GM12878 (cell line): ENCODE results near the gene C5. TPM values are rescaled to one million over a fixed set of nuclear protein-coding genes. Genes with fewer than 3 reads are reported as not detected.

Source experiments
- ATAC-seq: fragments of 200-7000 bp; cut with Tn5 transposase; 3 replicates; pipeline ENCODE4 v1.9.1; 2020; ENCODE audit warnings: mild to moderate bottlenecking, moderate library complexity
- BruUV-seq: library from RNA; stranded (reverse); fragments of 400-500 nt; replicated peaks from 2 replicates; lab custom pipeline; 2021; lab: Mats Ljungman, UMichigan
- CTCF ChIA-PET: fragments of 300-600 bp; sonication (Branson Sonifier 250); formaldehyde crosslinking; extraction: SDS; loops from one replicate; lab custom pipeline; 2021; ENCODE audit warnings: inconsistent platforms; lab: Yijun Ruan, JAX
- POLR2A ChIA-PET: fragments of 350-600 bp; formaldehyde crosslinking; extraction: SDS; loops from one replicate; lab custom pipeline; 2021; ENCODE audit warnings: inconsistent platforms; lab: Charles Lee
- RAD21 ChIA-PET: fragments of 300-600 bp; sonication (Branson Sonifier 250); formaldehyde crosslinking; loops from one replicate; lab custom pipeline; 2023; ENCODE audit warnings: antibody characterized with exemption; ENCODE audit not compliant: unreplicated experiment; lab: Charles Lee
- SMC1A ChIA-PET: fragments of 300-600 bp; sonication (Branson Sonifier 250); formaldehyde crosslinking; loops from one replicate; lab custom pipeline; 2023; ENCODE audit not compliant: unreplicated experiment, uncharacterized antibody; lab: Charles Lee
- DNase-seq: peaks from one replicate; pipeline ENCODE4 v3.0.0-alpha.2; 2011; ENCODE audit warnings: low read depth, low spot score
- FAIRE-seq: peaks from 3 replicates; lab custom pipeline; 2011; peaks lifted over from hg19 to GRCh38; lab: Jason Lieb, UNC
- H2AFZ ChIP-seq: 2 replicates; pipeline ENCODE4 v1.6.0; 2011; ENCODE audit warnings: low read depth, low read length, control low read depth; ENCODE audit not compliant: control insufficient read depth
- H3K27ac ChIP-seq: 2 replicates; pipeline ENCODE4 v1.5.1; 2011; ENCODE audit warnings: control low read depth; ENCODE audit not compliant: control insufficient read depth, insufficient read depth
- H3K27me3 ChIP-seq, 2 experiments: replicated peaks in 1 of 2; 2 replicates each; pipeline versions ENCODE4 v1.6.0 to v1.6.1; 2011; ENCODE audit warnings: low read length in 1 of 2; ENCODE audit not compliant: control insufficient read depth in 2 of 2, insufficient read depth in 2 of 2
- H3K36me3 ChIP-seq, 2 experiments: 2 replicates each; pipeline ENCODE4 v1.5.1; 2011; ENCODE audit warnings: low read length in 1 of 2; ENCODE audit not compliant: control insufficient read depth in 2 of 2, insufficient read depth in 2 of 2
- H3K4me1 ChIP-seq: 2 replicates; pipeline ENCODE4 v1.6.1; 2011; ENCODE audit warnings: mild to moderate bottlenecking, low read length, moderate library complexity, mixed read lengths; ENCODE audit not compliant: control insufficient read depth, insufficient read depth
- H3K4me2 ChIP-seq: 2 replicates; pipeline ENCODE4 v1.6.0; 2011; ENCODE audit warnings: control low read depth; ENCODE audit not compliant: control insufficient read depth, insufficient read depth
- H3K4me3 ChIP-seq: fragments of 200-600 bp; sonication (generic); 2 replicates; pipeline ENCODE4 v1.5.1; 2016
- H3K79me2 ChIP-seq: 2 replicates; pipeline ENCODE4 v1.6.0; 2011; ENCODE audit warnings: low read length; ENCODE audit not compliant: control insufficient read depth, insufficient read depth
- H3K9ac ChIP-seq: 2 replicates; pipeline ENCODE4 v1.8.0; 2011; ENCODE audit warnings: low read length, control low read depth, mixed read lengths; ENCODE audit not compliant: control insufficient read depth, insufficient read depth
- H3K9me3 ChIP-seq: replicated peaks from 3 replicates; pipeline ENCODE4 v1.5.1; 2011; ENCODE audit warnings: mild to moderate bottlenecking, low read length; ENCODE audit not compliant: control insufficient read depth, insufficient read depth
- H4K20me1 ChIP-seq: 2 replicates; pipeline ENCODE4 v1.6.0; 2011; ENCODE audit not compliant: control insufficient read depth, insufficient read depth
- IRF3 ChIP-seq: fragments of 450-650 bp; IDR thresholded peaks from 2 replicates; pipeline ENCODE4 v1.6.1; 2014; ENCODE audit warnings: mild to moderate bottlenecking
- NRF1 ChIP-seq: conservative IDR thresholded peaks from 2 replicates; pipeline ENCODE4 v1.6.1; 2011; ENCODE audit warnings: mild to moderate bottlenecking, low read depth, low read length, improper control_type of control experiment
- PML ChIP-seq: IDR thresholded peaks from 2 replicates; pipeline ENCODE4 v1.6.1; 2012; ENCODE audit warnings: low read length, inconsistent platforms
- POLR2A ChIP-seq: IDR thresholded peaks from 2 replicates; pipeline ENCODE4 v1.6.1; 2011; ENCODE audit warnings: low read depth, mild to moderate bottlenecking, low read length
- RELA ChIP-seq: fragments of 450-650 bp; IDR thresholded peaks from 2 replicates; pipeline ENCODE4 v1.8.0; 2014; ENCODE audit warnings: borderline replicate concordance; ENCODE audit not compliant: partially characterized antibody
- REST ChIP-seq: IDR thresholded peaks from 2 replicates; pipeline ENCODE4 v1.6.1; 2012; ENCODE audit warnings: mild to moderate bottlenecking, low read depth, low read length
- SMAD5 ChIP-seq: IDR thresholded peaks from 2 replicates; pipeline ENCODE4 v1.6.1; 2016; ENCODE audit warnings: antibody characterized with exemption, low read depth
- WGBS: methylation state at CpG from one replicate; pipeline ENCODE4 v1.1.6; 2016; ENCODE audit warnings: low lambda C conversion rate; ENCODE audit not compliant: insufficient replicate concordance, insufficient coverage; ENCODE audit errors: missing lambda C conversion rate; 5-methylcytosine and 5-hydroxymethylcytosine counted together
- in situ Hi-C: fragments of 300-500 bp; cut with MboI; formaldehyde crosslinking; loops from 9 replicates; pipeline ENCODE4 v1.14.3; 2018; ENCODE audit warnings: mixed read lengths
- intact Hi-C: fragments of 100-400 bp; cut with micrococcal nuclease; formaldehyde crosslinking; loops from one replicate; pipeline ENCODE4 v1.14.2; 2022; ENCODE audit not compliant: unreplicated experiment
- polyA plus RNA-seq, 11 experiments: library from polyadenylated mRNA; depleted of rRNA in 4 of 11; unstranded in 6 of 11; stranded (reverse) in 5 of 11; fragments of >200 nt; fragmentation: Nextera tagmentation in 4 of 11; fragmentation: Illumina TruSeq in 1 of 11; extraction: Ambion mirVana in 4 of 11; extraction: Trizol in 1 of 11; gene quantifications; 1 replicate in 1 of 11; 2 replicates in 10 of 11; pipeline versions ENCODE4 v1.2.1 to v1.2.3, GENCODE V29; 2011 to 2016; ENCODE audit warnings: inconsistent platforms in 2 of 11, missing spikeins in 2 of 11, low read depth in 1 of 11
- total RNA-seq, 4 experiments: library from RNA; depleted of rRNA in 3 of 4; stranded (reverse); fragments of >200 nt in 3 of 4; fragmentation: Illumina TruSeq in 1 of 4; extraction: Trizol in 1 of 4; gene quantifications; 2 replicates each; pipeline versions ENCODE4 v1.2.1 to v1.2.3, GENCODE V29; 2013 to 2021

Gene C5
- total and polyA plus RNA-seq, 10 of the 15 experiments (the other 5 are each of a cell fraction or from before 2014, with no cell fraction given): 0.39 to 2.2 (median 1.2) TPM

GRCh38 chr9:120914396-120914795, 135.7 kb downstream of the C5 start:
- Histone ChIP-seq H3K79me2 (peaks cover 45% of the 10 kb centered on the region), H3K4me3 (no peak overlapping the region), H3K36me3 (peaks cover 52 to 62% of the 10 kb centered on the region in 2 experiments), H3K9ac (no peak overlapping the region), H3K27ac (no peak overlapping the region), H3K4me2 (no peak overlapping the region), H3K27me3 (no peaks in the 10 kb centered on the region), H3K4me1 (peaks cover 7% of the 10 kb centered on the region), H4K20me1 (no peaks in the 10 kb centered on the region), H3K9me3 (peaks cover 2% of the 10 kb centered on the region; the same call in 1 of the 3 replicates), H2AFZ (no peak overlapping the region)
- no peak for DNase-seq
- no peak for ATAC-seq
- ChIA-PET SMC1A (interaction anchor here (26.1 kb wide), 1 partner anchor 21 kb away, joined by 522 read pairs; no protein-coding TSS in a partner anchor), POLR2A (interaction anchor here (0.9 to 2.8 kb wide), 2 partner anchors 10 to 11 kb away, joined by 5 to 10 read pairs; no protein-coding TSS in a partner anchor), CTCF (no interaction called here), RAD21 (no interaction called here)
- TF ChIP-seq POLR2A (peak; percentile 25; the same call in 1 of the 2 replicates), NRF1 (no peak)
- 93% methylated on average over 3 of the region's 3 CpGs for WGBS
- no peak for FAIRE-seq
- intact Hi-C loops: no loop called here
- no TSS peak for BruUV-seq
- in situ Hi-C loops: no loop called here

GRCh38 chr9:120913647-120914264, 136.3 kb downstream of the C5 start:
- Histone ChIP-seq H3K4me3 (no peak overlapping the region), H3K27ac (no peak overlapping the region), H3K27me3 (no peaks in the 10 kb centered on the region), H3K36me3 (peaks cover 51 to 68% of the 10 kb centered on the region in 2 experiments), H4K20me1 (no peaks in the 10 kb centered on the region), H2AFZ (no peak overlapping the region), H3K9ac (no peak overlapping the region), H3K9me3 (peaks cover 2% of the 10 kb centered on the region; the same call in 1 of the 3 replicates), H3K4me2 (no peak overlapping the region), H3K4me1 (peaks cover 5% of the 10 kb centered on the region), H3K79me2 (peaks cover 39% of the 10 kb centered on the region)
- FAIRE-seq (no peak), DNase-seq (no peak), ATAC-seq (no peak)
- no peak for TF ChIP-seq RELA
- TF ChIP-seq REST: peak; percentile 91
- TF ChIP-seq IRF3: no peak
- TF ChIP-seq SMAD5: peak; percentile 52; the same call in 1 of the 2 replicates
- peak; percentile 55 for TF ChIP-seq PML
- ChIA-PET CTCF (interaction anchor here (1.0 kb wide), 1 partner anchor 11 kb away, joined by 4 read pairs; no protein-coding TSS in a partner anchor), POLR2A (interaction anchor here (0.9 kb wide), 1 partner anchor 10 kb away, joined by 5 read pairs; no protein-coding TSS in a partner anchor), RAD21 (no interaction called here), SMC1A (interaction anchor here (0.9 kb wide), 1 partner anchor 18 kb away, joined by 3 read pairs; no protein-coding TSS in a partner anchor)
- WGBS: 88% methylated on average over 4 of the region's 4 CpGs
- in situ Hi-C loops: no loop called here
- no TSS peak for BruUV-seq
- intact Hi-C loops: no loop called here
